NB4 (cell line): ENCODE data around the gene HSPB7.

ENCODE experiments used
- CTCF ChIP-seq: IDR thresholded peaks from one replicate; pipeline ENCODE4 v1.5.1; 2012; ENCODE audit warnings: low read depth, low read length
- MAX ChIP-seq: IDR thresholded peaks from 2 replicates; pipeline ENCODE4 v1.6.1; 2011; ENCODE audit warnings: low read depth, low read length
- POLR2A ChIP-seq: IDR thresholded peaks from 2 replicates; pipeline ENCODE4 v1.6.1; 2011; ENCODE audit warnings: mild to moderate bottlenecking; ENCODE audit not compliant: insufficient read length; ENCODE audit errors: extremely low read depth

- TF ChIP-seq CTCF (no peak), POLR2A (no peak), MAX (no peak)
Observed at GRCh38 chr1:16029288-16029687, 11.4 kb upstream of the HSPB7 start.
